MM.1S (cell line): ENCODE measurements around the gene CPNE7.

ENCODE experiments used
- DNase-seq: peaks from one replicate; pipeline ENCODE4 v3.0.0-alpha.2; 2015
- H2AFZ ChIP-seq: fragments of 300-600 bp; sonication (generic); 2 replicates; pipeline ENCODE4 v1.6.0; 2016; ENCODE audit warnings: antibody characterized with exemption, low read length
- H3F3A ChIP-seq: fragments of 300-600 bp; sonication (generic); 2 replicates; pipeline ENCODE4 v1.6.1; 2016; ENCODE audit warnings: mild to moderate bottlenecking, antibody characterized with exemption, low read length, moderate library complexity, mixed read lengths; ENCODE audit not compliant: insufficient read depth
- H3K27ac ChIP-seq: fragments of 300-600 bp; sonication (generic); 2 replicates; pipeline ENCODE4 v1.5.1; 2016; ENCODE audit warnings: mild to moderate bottlenecking, low read length
- H3K27me3 ChIP-seq: fragments of 300-600 bp; sonication (generic); replicated peaks from 2 replicates; pipeline ENCODE4 v1.6.0; 2016; ENCODE audit warnings: low read length; ENCODE audit not compliant: insufficient read depth
- H3K36me3 ChIP-seq: fragments of 300-600 bp; sonication (generic); replicated peaks from 2 replicates; pipeline ENCODE4 v1.6.1; 2016; ENCODE audit warnings: mild to moderate bottlenecking, low read length, mixed read lengths; ENCODE audit not compliant: insufficient read depth
- H3K4me1 ChIP-seq: fragments of 300-600 bp; sonication (generic); 2 replicates; pipeline ENCODE4 v1.6.1; 2016; ENCODE audit warnings: low read length, mixed read lengths
- H3K4me2 ChIP-seq: fragments of 300-600 bp; sonication (generic); 2 replicates; pipeline ENCODE4 v1.6.0; 2016; ENCODE audit warnings: low read depth, low read length
- H3K4me3 ChIP-seq: fragments of 300-600 bp; sonication (generic); 2 replicates; pipeline ENCODE4 v1.5.1; 2016; ENCODE audit warnings: low read length, mixed read lengths
- H3K79me2 ChIP-seq: fragments of 300-600 bp; sonication (generic); 2 replicates; pipeline ENCODE4 v1.6.1; 2016; ENCODE audit warnings: mixed run types, low read length, mixed read lengths
- H3K9ac ChIP-seq: fragments of 300-600 bp; sonication (generic); 2 replicates; pipeline ENCODE4 v1.6.1; 2016; ENCODE audit warnings: low read length, mixed read lengths
- H3K9me2 ChIP-seq: fragments of 300-600 bp; sonication (generic); replicated peaks from 2 replicates; pipeline ENCODE4 v1.6.1; 2016; ENCODE audit warnings: mild to moderate bottlenecking, low read length, mixed read lengths; ENCODE audit not compliant: insufficient read depth
- H3K9me3 ChIP-seq: fragments of 300-600 bp; sonication (generic); replicated peaks from 2 replicates; pipeline ENCODE4 v1.6.1; 2016; ENCODE audit warnings: mild to moderate bottlenecking, low read length, mixed read lengths; ENCODE audit not compliant: insufficient read depth
- H4K20me1 ChIP-seq: fragments of 300-600 bp; sonication (generic); 2 replicates; pipeline ENCODE4 v1.6.1; 2016; ENCODE audit warnings: mild to moderate bottlenecking, low read length, moderate library complexity, mixed read lengths; ENCODE audit not compliant: insufficient read depth
- CTCF ChIP-seq: fragments of 300-600 bp; sonication (generic); IDR thresholded peaks from 2 replicates; pipeline ENCODE4 v1.5.1; 2016; ENCODE audit warnings: antibody characterized with exemption, low read length, mixed read lengths
- EZH2 ChIP-seq: fragments of 300-600 bp; sonication (generic); optimal IDR thresholded peaks from 2 replicates; pipeline ENCODE3; 2017; ENCODE audit warnings: low read depth, mild to moderate bottlenecking, antibody characterized with exemption, low read length, mixed read lengths
- EZH2phosphoT487 ChIP-seq: fragments of 300-600 bp; sonication (generic); IDR thresholded peaks from 2 replicates; pipeline ENCODE4 v1.6.1; 2018; ENCODE audit warnings: antibody characterized with exemption, low read length

The CPNE7 gene

GRCh38 chr16:89575247-89576152, at the start of gene CPNE7:
Gene CPNE7, plus strand, starts transcription at chr16:89575758. Its CDS starts 140 bp downstream, at chr16:89575898.
- H3K9ac ChIP-seq: no peak within 1 kb of the TSS
- H3F3A ChIP-seq: no peaks in the 10 kb centered on the region
- DNase-seq: no peak
- peak within 1 kb of the TSS; percentile 33; the same call in 1 of the 2 replicates for H3K4me3 ChIP-seq
- no peaks in the 10 kb centered on the region for H4K20me1 ChIP-seq
- no peak within 1 kb of the TSS for H3K27ac ChIP-seq
- H3K9me3 ChIP-seq: no peaks in the 10 kb centered on the region
- no peaks in the 10 kb centered on the region for H3K79me2 ChIP-seq
- no peak for TF ChIP-seq EZH2phosphoT487
- TF ChIP-seq CTCF: no peak
- TF ChIP-seq EZH2: no peak
- no peak within 1 kb of the TSS for H2AFZ ChIP-seq
- no peaks in the 10 kb centered on the region for H3K36me3 ChIP-seq
- H3K4me2 ChIP-seq: peak within 1 kb of the TSS; percentile 59
- H3K27me3 ChIP-seq: 0 out of 2 replicates have a peak, but pooled peaks cover 7% of the 10 kb centered on the region
- no peaks in the 10 kb centered on the region for H3K9me2 ChIP-seq
- H3K4me1 ChIP-seq: no peaks in the 10 kb centered on the region

DNA sequence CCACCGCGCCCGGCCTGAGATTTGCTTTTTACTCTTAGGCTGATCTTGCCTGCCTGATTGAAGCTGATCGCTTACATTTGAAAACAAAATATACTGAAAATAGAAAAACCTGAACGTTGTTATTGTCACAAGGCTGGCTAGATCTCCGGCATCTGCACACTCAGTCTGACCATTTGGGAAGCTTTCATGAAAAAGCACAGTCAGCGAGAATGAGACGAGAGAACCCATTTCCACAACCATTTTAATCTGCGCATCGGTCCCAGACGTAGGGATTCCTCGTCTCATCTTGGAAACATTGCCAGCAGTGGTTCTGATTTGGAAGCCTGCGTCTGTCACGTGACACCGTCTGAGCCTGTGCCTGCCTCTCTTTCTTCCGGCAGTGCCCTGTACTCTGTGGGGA, 46.5 kb upstream of the CPNE7 start:
- Histone ChIP-seq H3K27me3 (no peaks in the 10 kb centered on the region), H3K9me2 (no peaks in the 10 kb centered on the region), H3F3A (peaks cover 19% of the 10 kb centered on the region), H4K20me1 (no peaks in the 10 kb centered on the region), H3K79me2 (peaks cover 4% of the 10 kb centered on the region; the same call in 1 of the 2 replicates), H3K4me3 (no peak overlapping the region), H3K4me1 (peaks cover 19% of the 10 kb centered on the region), H3K4me2 (no peak overlapping the region), H3K9me3 (no peaks in the 10 kb centered on the region), H2AFZ (no peak overlapping the region), H3K27ac (no peak overlapping the region), H3K9ac (no peak overlapping the region), H3K36me3 (no peaks in the 10 kb centered on the region)
- no peak for TF ChIP-seq CTCF
- TF ChIP-seq EZH2phosphoT487: no peak
- no peak for TF ChIP-seq EZH2
- DNase-seq: no peak

DNA sequence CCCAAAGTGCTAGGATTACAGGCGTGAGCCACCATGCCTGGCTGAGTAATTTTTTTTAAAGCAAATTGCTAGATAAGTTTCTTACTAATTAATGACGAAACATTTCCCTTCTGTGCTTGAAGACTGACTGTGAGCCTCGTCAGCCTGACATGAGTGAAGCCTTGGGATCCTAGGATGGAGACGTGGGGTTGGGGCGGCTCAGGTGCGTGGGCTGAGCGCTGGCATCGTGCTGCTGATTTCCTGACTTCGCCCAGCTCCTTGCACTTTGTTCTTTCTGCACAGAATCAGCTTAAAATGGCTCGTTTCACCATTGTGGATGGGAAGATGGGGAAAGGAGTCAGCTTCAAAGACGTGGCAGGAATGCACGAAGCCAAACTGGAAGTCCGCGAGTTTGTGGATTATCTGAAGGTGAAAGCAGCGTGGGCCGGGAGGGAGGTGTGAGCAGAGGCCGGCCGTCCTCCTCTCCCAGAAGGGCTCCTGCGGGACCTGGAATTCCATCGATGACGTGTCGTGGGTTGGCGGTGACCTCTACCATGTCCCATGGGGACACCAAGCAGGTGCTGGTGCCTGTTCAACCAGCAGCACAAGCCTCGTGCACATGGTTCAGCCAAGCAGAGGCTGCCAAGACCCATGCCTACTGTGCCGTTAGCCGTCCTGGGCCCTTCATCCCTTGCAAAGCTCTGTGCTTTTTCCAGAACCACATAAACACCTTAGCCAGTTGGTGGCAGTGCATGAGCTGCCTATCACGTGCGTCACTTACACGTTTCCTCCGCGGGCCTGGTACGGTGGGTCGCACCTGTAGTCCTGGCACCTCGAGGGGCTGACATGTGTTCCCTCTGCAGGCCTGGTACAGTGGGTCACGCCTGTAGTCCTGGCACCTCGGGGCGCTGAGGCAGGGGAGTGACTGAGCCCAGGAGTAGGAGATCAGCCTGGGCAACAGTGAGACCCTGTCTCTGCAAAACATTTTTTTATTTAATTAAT, 44.9 kb upstream of the CPNE7 start:
- H3K4me1 ChIP-seq: peaks cover 6% of the 10 kb centered on the region
- no peak overlapping the region for H3K4me3 ChIP-seq
- H3K27ac ChIP-seq: no peak overlapping the region
- H3K9ac ChIP-seq: no peak overlapping the region
- H3K36me3 ChIP-seq: no peaks in the 10 kb centered on the region
- H3K27me3 ChIP-seq: no peaks in the 10 kb centered on the region
- peaks cover 5% of the 10 kb centered on the region for H3F3A ChIP-seq
- H3K9me3 ChIP-seq: no peaks in the 10 kb centered on the region
- TF ChIP-seq EZH2phosphoT487 (no peak), CTCF (no peak), EZH2 (no peak)
- no peak overlapping the region for H3K4me2 ChIP-seq
- no peaks in the 10 kb centered on the region for H4K20me1 ChIP-seq
- H3K79me2 ChIP-seq: 0 out of 2 replicates have a peak, but pooled peaks cover 3% of the 10 kb centered on the region
- H3K9me2 ChIP-seq: no peaks in the 10 kb centered on the region
- no peak for DNase-seq
- no peak overlapping the region for H2AFZ ChIP-seq
